Colonic mucosa (tissue), 4 donors: ENCODE data around the gene FAM107B. TPM values are rescaled to one million over a fixed set of nuclear protein-coding genes. Genes with fewer than 3 reads are reported as not detected.

Experiments
- DNase-seq: peaks from one replicate; pipeline ENCODE4 v3.0.0-alpha.2; 2020
- H3K27ac ChIP-seq: fragments of 200-600 bp; one replicate; pipeline ENCODE4 v1.8.0; 2021
- H3K27me3 ChIP-seq: fragments of 200-600 bp; one replicate; pipeline ENCODE4 v1.8.0; 2021
- H3K36me3 ChIP-seq: fragments of 200-600 bp; one replicate; pipeline ENCODE4 v1.8.0; 2021
- H3K4me1 ChIP-seq: fragments of 200-600 bp; one replicate; pipeline ENCODE4 v1.8.0; 2021; ENCODE audit warnings: mild to moderate bottlenecking
- H3K4me3 ChIP-seq: fragments of 200-600 bp; one replicate; pipeline ENCODE4 v1.8.0; 2021
- H3K9ac ChIP-seq, 2 donors: one replicate each; pipeline ENCODE4 v1.7.0; 2013; ENCODE audit warnings: control low read depth in 2 of 2, low read depth in 2 of 2, low read length in 2 of 2
- H3K9me3 ChIP-seq: fragments of 200-600 bp; one replicate; pipeline ENCODE4 v1.8.0; 2021
- CTCF ChIP-seq: fragments of 200-600 bp; IDR thresholded peaks from one replicate; pipeline ENCODE4 v1.8.0; 2022; ENCODE audit warnings: antibody characterized with exemption, mild to moderate bottlenecking
- intact Hi-C: fragments of 100-400 bp; cut with DNase I; formaldehyde crosslinking; loops from one replicate; pipeline ENCODE4 v1.14.1; 2022
- total RNA-seq, 2 donors: library from RNA; stranded (reverse); fragmentation: NEBNext Ultra II Directional in 1 of 2; extraction: Animal tissue kit (Norgen Biotek cat#: 25700) in 1 of 2; gene quantifications; one replicate each; pipeline ENCODE4 v1.2.1, GENCODE V29; 2021
- donor health status: healthy.
- donor health status: DM: no; HTN: no; CAD: no.
- donor health status: DM: no; HTN: no; CAD: no.

The FAM107B gene
- total RNA-seq, 2 donors from 2014 or later: 36.3 to 71.5 TPM

- intact Hi-C loops: no loop called here
- no peak for DNase-seq
- Histone ChIP-seq H3K27ac (no peak overlapping the region), H3K9ac (no peak overlapping the region), H3K4me3 (no peak overlapping the region), H3K27me3 (no peaks in the 10 kb centered on the region), H3K36me3 (no peaks in the 10 kb centered on the region), H3K4me1 (no peaks in the 10 kb centered on the region), H3K9me3 (no peaks in the 10 kb centered on the region)
- TF ChIP-seq CTCF: no peak
These were observed 88.3 kb downstream of the FAM107B start for GRCh38 chr10:14686356-14686755.

- Histone ChIP-seq H3K4me1 (no peaks in the 10 kb centered on the region), H3K36me3 (no peaks in the 10 kb centered on the region), H3K9me3 (no peaks in the 10 kb centered on the region), H3K27ac (no peak overlapping the region), H3K4me3 (no peak overlapping the region), H3K9ac (no peak overlapping the region), H3K27me3 (no peaks in the 10 kb centered on the region)
- intact Hi-C loops: no loop called here
- no peak for TF ChIP-seq CTCF
- no peak for DNase-seq
These were observed 90.3 kb downstream of the FAM107B start for GRCh38 chr10:14684354-14684753.

- H3K27me3 ChIP-seq: no peaks in the 10 kb centered on the region
- no peak for TF ChIP-seq CTCF
- no peaks in the 10 kb centered on the region for H3K9me3 ChIP-seq
- no peaks in the 10 kb centered on the region for H3K36me3 ChIP-seq
- H3K27ac ChIP-seq: no peak overlapping the region
- H3K9ac ChIP-seq: no peak overlapping the region
- no peak for DNase-seq
- H3K4me3 ChIP-seq: no peak overlapping the region
- H3K4me1 ChIP-seq: no peaks in the 10 kb centered on the region
- intact Hi-C loops: no loop called here
These were observed 91.4 kb downstream of the FAM107B start for GRCh38 chr10:14683256-14683655.

- H3K4me1 ChIP-seq: no peaks in the 10 kb centered on the region
- H3K36me3 ChIP-seq: no peaks in the 10 kb centered on the region
- H3K4me3 ChIP-seq: no peak overlapping the region
- H3K9me3 ChIP-seq: no peaks in the 10 kb centered on the region
- H3K27me3 ChIP-seq: no peaks in the 10 kb centered on the region
- intact Hi-C loops: no loop called here
- DNase-seq: no peak
- H3K27ac ChIP-seq: no peak overlapping the region
- TF ChIP-seq CTCF: no peak
- no peak overlapping the region for H3K9ac ChIP-seq
These were observed 92.9 kb downstream of the FAM107B start for GRCh38 chr10:14681802-14682201.

- Histone ChIP-seq H3K36me3 (no peaks in the 10 kb centered on the region), H3K9ac (no peak overlapping the region), H3K27me3 (no peaks in the 10 kb centered on the region), H3K4me3 (no peak overlapping the region), H3K27ac (no peak overlapping the region), H3K4me1 (no peaks in the 10 kb centered on the region), H3K9me3 (no peaks in the 10 kb centered on the region)
- no peak for TF ChIP-seq CTCF
- DNase-seq: no peak
- intact Hi-C loops: no loop called here
These were observed 93.4 kb downstream of the FAM107B start for GRCh38 chr10:14681305-14681704.

- Histone ChIP-seq H3K4me1 (no peaks in the 10 kb centered on the region), H3K9me3 (no peaks in the 10 kb centered on the region), H3K9ac (no peak overlapping the region), H3K4me3 (no peak overlapping the region), H3K36me3 (no peaks in the 10 kb centered on the region), H3K27me3 (no peaks in the 10 kb centered on the region), H3K27ac (no peak overlapping the region)
- DNase-seq: no peak
- no peak for TF ChIP-seq CTCF
- intact Hi-C loops: no loop called here
These were observed 96.1 kb downstream of the FAM107B start for GRCh38 chr10:14678637-14679036.
